ENCODE measurements around the gene RNF175. TPM values are rescaled to one million over a fixed set of nuclear protein-coding genes. Genes with fewer than 3 reads are reported as not detected.
"Not testable (repeated sequence)": the region's sequence is repeated elsewhere in the genome, so short reads cannot be mapped to it uniquely, and the experiment has no call there.

The RNF175 gene
- total RNA-seq, 2 donors from 2014 or later: not detected

GRCh38 chr4:153676486-153676885 is 83.3 kb downstream of the RNF175 start:
- no peaks in the 10 kb centered on the region for H3K36me3 ChIP-seq (replicated peaks in 1 of 2; ENCODE audit: insufficient read depth in 1 of 2, low read depth in 2 of 2)
- intact Hi-C loops (cut with DNase I): no loop called here
- TF ChIP-seq POLR2A (IDR thresholded peaks at IDR 0.05) (no peak), CTCF (IDR thresholded peaks at IDR 0.05) (no peak)
- H3K9me3 ChIP-seq: no peaks in the 10 kb centered on the region
- ATAC-seq: no peak
- no peaks in the 10 kb centered on the region for H3K27me3 ChIP-seq
- no peak overlapping the region for H3K4me3 ChIP-seq
- DNase-seq: no peak
- H3K4me1 ChIP-seq: no peaks in the 10 kb centered on the region
- H3K27ac ChIP-seq: no peak overlapping the region
- 67 to 72% methylated on average over 5 of the region's 5 CpGs for WGBS, 2 donors

- 42 to 58% methylated on average over 3 of the region's 3 CpGs for WGBS, 2 donors
- H3K4me1 ChIP-seq: no peaks in the 10 kb centered on the region
- TF ChIP-seq POLR2A (IDR thresholded peaks at IDR 0.05): no peak
- no peak for TF ChIP-seq CTCF (IDR thresholded peaks at IDR 0.05)
- no peak overlapping the region for H3K4me3 ChIP-seq
- no peak overlapping the region for H3K27ac ChIP-seq
- H3K27me3 ChIP-seq: no peaks in the 10 kb centered on the region
- H3K36me3 ChIP-seq (replicated peaks in 1 of 2; ENCODE audit: insufficient read depth in 1 of 2, low read depth in 2 of 2): no peaks in the 10 kb centered on the region
- DNase-seq (no peak), ATAC-seq (no peak)
- H3K9me3 ChIP-seq: no peaks in the 10 kb centered on the region
- intact Hi-C loops (cut with DNase I): no loop called here
These were observed 90.0 kb downstream of the RNF175 start for GRCh38 chr4:153669838-153670237.

GRCh38 chr4:153668647-153669046 is 91.2 kb downstream of the RNF175 start:
- DNase-seq (no peak), ATAC-seq (no peak)
- Histone ChIP-seq H3K27me3 (no peaks in the 10 kb centered on the region), H3K9me3 (no peaks in the 10 kb centered on the region), H3K27ac (no peak overlapping the region), H3K4me3 (no peak overlapping the region), H3K36me3 (replicated peaks in 1 of 2; ENCODE audit: insufficient read depth in 1 of 2, low read depth in 2 of 2) (no peaks in the 10 kb centered on the region), H3K4me1 (no peaks in the 10 kb centered on the region)
- intact Hi-C loops (cut with DNase I): no loop called here
- WGBS, 2 donors: 64 to 72% methylated on average over 2 of the region's 2 CpGs
- TF ChIP-seq CTCF (IDR thresholded peaks at IDR 0.05): no peak
- no peak for TF ChIP-seq POLR2A (IDR thresholded peaks at IDR 0.05)

- not testable (repeated sequence) for ATAC-seq, H3K27me3 ChIP-seq
These were observed 93.3 kb downstream of the RNF175 start for GRCh38 chr4:153666505-153666904.

GRCh38 chr4:153663667-153664066 is 96.2 kb downstream of the RNF175 start:
- Histone ChIP-seq H3K4me1 (no peaks in the 10 kb centered on the region), H3K27ac (no peak overlapping the region), H3K4me3 (no peak overlapping the region), H3K9me3 (no peaks in the 10 kb centered on the region), H3K27me3 (no peaks in the 10 kb centered on the region), H3K36me3 (replicated peaks in 1 of 2; ENCODE audit: insufficient read depth in 1 of 2, low read depth in 2 of 2) (no peaks in the 10 kb centered on the region)
- DNase-seq (no peak), ATAC-seq (no peak)
- 88% methylated on average over 1 of the region's 1 CpG for WGBS, 2 donors
- intact Hi-C loops (cut with DNase I): no loop called here
- TF ChIP-seq POLR2A (IDR thresholded peaks at IDR 0.05): no peak
- TF ChIP-seq CTCF (IDR thresholded peaks at IDR 0.05): no peak

More at GRCh38 chr4:153666505-153666904, 93.3 kb downstream of the RNF175 start:
- H3K36me3 ChIP-seq (replicated peaks in 1 of 2; ENCODE audit: insufficient read depth in 1 of 2, low read depth in 2 of 2); H3K27ac ChIP-seq; H3K9me3 ChIP-seq; intact Hi-C loops (cut with DNase I); DNase-seq; H3K4me3 ChIP-seq; H3K4me1 ChIP-seq: not testable (repeated sequence)
- WGBS, 2 donors: 19 to 20% methylated on average over 1 of the region's 1 CpG
